ENCODE results near the gene GATAD2A. TPM values are rescaled to one million over a fixed set of nuclear protein-coding genes. Genes with fewer than 3 reads are reported as not detected.
"Not testable (repeated sequence)": the region's sequence is repeated elsewhere in the genome, so short reads cannot be mapped to it uniquely, and the experiment has no call there.

GATAD2A gene
- total RNA-seq, 1 donor from 2014 or later = 135 TPM

GRCh38 chr19:19464339-19465098 is 59.0 kb downstream of the GATAD2A start:
- intact Hi-C loops (cut with micrococcal nuclease) = no loop called here

DNA sequence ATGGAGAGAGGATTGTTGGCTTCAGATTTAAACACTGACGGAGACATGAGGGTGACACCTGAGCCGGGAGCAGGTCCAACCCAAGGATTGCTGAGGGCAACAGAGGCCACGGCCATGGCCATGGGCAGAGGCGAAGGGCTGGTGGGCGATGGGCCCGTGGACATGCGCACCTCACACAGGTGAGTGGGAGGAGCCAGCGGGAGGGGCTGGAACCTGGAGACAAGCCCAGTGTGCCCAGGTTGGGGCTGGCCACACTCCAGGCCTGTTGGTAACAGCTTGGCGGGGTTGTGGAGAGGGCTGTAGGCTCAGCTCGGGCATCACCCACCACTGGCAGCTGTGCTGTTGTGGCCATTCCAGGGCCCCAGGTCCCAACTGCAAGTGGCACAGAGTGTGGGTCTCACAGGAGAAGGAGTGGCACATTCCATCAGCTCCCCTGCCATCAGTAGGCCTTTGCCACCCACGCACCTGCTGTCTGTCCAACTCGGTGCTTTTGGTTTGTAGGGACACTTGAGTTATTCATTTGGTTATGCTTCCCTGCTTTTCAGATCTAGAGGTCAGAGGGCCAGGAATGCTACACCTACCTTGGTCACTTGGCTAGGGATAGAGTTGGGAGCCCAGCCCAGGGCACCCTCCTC is 60.1 kb downstream of the GATAD2A start:
- intact Hi-C loops (cut with micrococcal nuclease) = no loop called here

DNA sequence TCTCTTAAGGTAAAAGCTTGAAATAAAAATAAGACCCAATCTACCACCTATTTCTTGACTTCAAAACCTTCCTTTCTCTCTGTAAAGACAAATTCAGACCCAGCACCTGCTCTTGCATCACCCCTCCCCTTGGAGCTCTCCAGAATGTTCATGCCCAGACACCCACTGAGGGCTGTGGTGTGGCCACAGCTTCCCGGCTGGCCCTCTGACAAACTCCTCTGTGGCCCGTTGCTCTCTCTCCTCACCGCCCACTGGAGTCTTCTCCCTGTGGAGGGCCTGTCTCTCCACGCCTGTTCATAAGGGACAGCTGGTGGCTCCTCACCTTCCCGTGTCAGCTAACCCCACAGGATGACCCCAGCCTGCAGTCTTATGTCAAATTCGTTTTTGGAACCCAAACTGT is 60.7 kb downstream of the GATAD2A start:
- intact Hi-C loops (cut with micrococcal nuclease) = no loop called here

GRCh38 chr19:19468424-19469050 is 63.1 kb downstream of the GATAD2A start:
- intact Hi-C loops (cut with micrococcal nuclease) = loop anchor here (1.0 kb wide), 1 partner anchor 9 kb away; no protein-coding TSS in a partner anchor

DNA sequence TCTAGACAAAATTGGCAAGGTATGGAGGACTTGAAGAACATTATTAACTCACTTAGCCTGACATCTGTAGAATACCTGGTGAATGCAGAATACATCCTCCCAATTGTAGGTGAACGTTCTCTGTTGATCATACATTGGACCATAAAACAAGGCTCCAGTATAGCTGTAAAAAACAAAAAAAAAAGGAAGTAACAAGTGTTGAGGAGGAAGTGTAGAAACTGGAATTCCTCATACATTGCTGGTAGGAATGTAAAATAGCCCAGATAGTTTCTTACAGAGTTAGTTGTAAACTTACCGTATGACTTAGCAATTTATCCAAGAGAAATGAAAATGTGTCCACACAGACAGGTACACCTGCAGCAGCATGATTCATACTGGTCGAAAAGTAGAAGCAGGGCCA is 65.1 kb downstream of the GATAD2A start:
- intact Hi-C loops (cut with micrococcal nuclease) = no loop called here

GRCh38 chr19:19471682-19472081 is 66.2 kb downstream of the GATAD2A start:
- intact Hi-C loops (cut with micrococcal nuclease) = no loop called here

- intact Hi-C loops (cut with micrococcal nuclease) = not testable (repeated sequence)
These were observed 66.6 kb downstream of the GATAD2A start for GRCh38 chr19:19472106-19472505.

DNA sequence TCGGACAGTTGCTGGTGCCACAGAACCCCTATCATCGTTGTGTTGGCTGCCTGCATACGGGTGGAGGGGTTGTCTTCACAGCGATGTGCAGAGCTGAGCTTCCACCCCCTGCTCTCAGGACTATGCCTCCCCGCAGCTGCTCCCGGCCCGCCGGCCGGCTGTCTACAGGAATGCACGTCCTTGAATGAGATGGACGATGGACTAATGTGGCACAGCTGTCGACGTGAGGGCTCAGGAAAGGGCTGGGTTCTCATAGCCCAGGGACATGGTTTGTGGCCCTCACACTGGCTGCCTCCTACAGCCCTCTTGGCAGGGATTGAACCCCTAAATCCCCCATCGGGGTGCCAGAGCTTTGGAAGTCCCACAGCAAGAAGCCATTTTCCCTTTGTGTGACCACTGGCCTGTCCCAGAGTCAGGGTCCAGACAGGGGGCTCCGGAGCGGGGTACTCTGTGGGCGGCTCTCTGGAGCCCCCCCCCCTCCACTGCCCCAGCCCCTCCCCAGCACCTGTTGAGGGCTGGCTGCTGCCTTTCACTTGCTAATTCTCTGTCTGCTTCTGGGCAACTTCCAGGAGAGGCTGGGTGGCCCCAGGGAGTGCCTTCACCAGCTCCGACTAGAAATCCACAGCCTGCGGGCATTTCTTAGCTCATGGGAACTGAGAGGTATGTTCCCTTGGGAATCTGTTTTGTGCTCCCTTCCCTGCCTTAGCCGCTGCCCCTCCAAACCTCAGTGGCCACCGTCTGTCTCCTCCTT is 69.7 kb downstream of the GATAD2A start:
- intact Hi-C loops (cut with micrococcal nuclease) = no loop called here

DNA sequence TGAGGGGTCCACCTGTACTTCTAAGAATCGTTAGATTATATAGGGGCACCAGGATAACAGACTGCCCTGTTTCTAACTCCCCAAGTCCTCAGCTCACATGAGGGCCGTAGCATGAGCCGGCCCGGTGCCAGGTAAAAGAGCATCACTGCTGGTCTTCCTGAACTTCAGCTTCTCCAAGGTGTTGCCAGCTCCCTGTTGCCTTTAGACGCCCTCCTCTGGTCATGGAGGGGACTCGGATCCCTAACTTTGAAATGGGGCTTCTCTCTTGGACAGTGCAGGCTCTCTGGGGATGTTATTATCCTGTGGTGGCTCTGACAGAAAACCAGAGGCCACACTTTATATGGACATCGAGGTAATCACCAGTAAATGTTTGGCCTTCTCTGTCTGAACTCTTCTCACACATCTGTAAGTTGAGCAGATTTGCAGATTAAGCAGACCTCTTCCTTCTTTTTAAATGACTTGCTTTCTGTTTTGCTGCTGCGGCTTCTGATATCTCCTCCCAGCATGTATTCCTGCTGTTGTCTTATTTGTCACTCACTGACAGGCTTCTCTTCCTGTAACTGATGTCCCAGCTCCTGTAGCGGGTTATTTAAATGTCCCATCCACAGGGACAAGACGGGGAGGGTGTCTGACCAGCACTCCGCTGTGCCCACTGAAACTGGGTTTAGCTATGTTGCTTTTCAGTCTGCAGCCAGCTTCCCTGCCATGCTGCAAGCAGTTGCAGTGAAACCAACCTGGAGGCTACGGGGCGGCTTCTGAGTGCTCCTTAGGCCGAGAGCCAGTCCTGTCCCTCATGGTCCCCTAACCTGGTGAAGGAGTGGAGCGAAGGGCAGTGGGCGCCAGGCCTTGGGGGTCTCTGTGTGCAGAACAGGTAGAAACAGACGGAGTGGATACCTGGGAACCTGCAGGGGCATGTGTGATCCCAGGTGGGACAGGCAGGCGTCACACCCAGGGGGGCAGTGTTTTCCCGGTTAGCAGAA is 70.7 kb downstream of the GATAD2A start:
- intact Hi-C loops (cut with micrococcal nuclease) = no loop called here

DNA sequence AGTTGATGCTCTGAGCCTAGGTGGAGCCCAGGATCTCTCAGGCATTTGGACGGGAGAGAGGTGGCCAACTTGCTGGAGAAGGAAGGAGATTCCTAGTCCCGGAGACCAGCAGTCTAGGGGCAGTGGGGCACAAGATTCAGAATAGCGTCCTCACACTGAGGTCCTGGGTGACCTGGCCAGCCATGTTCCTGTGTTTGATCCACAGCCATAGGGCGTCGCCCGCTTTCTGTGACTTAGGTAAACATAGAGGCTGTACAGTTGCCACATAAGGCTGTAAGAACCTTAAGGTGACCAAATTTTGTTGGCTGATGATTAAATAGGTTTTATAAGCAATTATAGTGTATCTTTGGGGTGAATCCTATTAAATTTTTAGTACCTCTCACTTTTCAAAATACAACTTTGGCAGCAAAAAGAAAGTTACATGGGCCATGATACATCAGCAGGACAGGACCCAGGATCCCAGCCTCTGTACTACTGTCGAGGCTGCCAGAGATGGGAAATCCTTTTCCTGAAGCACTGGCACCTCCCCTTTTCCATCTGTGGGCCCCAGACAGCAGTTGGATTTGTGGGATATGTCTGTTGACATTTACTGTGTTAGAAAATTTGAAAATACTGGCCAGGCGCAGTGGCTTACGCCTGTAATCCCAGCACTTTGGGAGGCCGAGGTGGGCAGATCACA is 72.4 kb downstream of the GATAD2A start:
- intact Hi-C loops (cut with micrococcal nuclease) = no loop called here

DNA sequence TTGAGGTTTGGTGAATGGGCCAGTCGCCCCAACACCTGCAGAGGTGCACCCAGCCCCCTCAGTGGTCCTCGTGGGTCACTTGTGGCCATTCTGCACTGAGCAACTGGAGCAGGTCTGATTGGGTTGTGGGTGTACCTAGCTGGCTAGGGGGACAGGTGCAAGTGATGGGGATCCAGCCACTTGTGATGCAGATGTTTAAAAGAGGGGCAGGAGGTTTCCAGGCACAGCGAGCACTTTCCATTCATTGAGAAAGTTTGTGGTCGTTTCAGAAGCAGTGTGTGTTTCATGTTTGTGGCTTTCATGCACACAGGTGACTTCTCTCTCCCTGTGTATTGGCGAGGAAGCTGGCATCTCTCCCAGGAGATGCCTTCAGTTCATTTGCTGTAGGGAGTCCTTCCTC is 75.2 kb downstream of the GATAD2A start:
- intact Hi-C loops (cut with micrococcal nuclease) = loop anchor here (10.0 kb wide), 1 partner anchor 446 kb away; the partner anchor contains the start of genes ARMC6 and SUGP2

DNA sequence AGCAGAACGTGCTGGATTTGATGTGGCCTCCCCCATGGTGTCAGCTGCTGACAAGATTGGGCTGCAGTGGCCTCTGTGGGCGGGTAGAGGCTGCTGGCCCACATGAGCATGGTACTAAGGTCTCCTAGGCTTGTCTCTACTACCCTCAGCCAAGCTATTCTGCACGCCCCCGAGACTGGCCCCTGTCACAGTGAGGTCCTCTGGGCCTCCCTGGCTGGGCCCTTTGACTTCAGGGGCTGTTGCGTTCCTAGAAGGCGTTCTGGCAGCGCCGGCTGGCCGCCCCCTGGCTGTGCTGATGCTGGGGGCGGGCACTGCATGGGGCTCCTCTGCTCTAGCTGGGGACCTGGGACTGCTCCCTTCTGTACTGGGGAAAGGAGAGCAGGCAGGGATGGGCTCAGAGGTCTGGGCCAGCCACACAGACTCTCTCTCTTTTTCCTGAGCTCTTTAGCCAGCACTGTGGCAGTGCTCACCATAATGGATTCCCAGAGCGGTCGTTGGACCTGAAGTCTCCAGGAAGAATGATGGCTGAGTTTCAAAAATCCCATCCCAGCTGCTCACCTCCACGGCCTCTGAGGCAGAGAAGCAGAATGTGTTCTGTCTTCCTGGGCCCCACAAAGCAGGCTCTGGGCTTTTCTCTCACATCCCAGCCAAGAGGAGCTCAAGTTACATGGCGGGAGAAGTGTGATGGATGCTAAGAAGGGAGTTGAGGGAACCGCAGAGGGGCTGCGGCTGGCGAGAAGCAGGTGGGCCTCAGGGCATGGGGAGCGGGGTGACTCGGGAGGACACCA is 77.5 kb downstream of the GATAD2A start:
- intact Hi-C loops (cut with micrococcal nuclease) = loop anchor here (10.0 kb wide), 1 partner anchor 448 kb away; the partner anchor contains the start of genes ARMC6 and SUGP2

GRCh38 chr19:19485161-19485997 is 79.9 kb downstream of the GATAD2A start:
- intact Hi-C loops (cut with micrococcal nuclease) = loop anchor here (10.0 kb wide), 1 partner anchor 451 kb away; the partner anchor contains the start of genes ARMC6 and SUGP2

DNA sequence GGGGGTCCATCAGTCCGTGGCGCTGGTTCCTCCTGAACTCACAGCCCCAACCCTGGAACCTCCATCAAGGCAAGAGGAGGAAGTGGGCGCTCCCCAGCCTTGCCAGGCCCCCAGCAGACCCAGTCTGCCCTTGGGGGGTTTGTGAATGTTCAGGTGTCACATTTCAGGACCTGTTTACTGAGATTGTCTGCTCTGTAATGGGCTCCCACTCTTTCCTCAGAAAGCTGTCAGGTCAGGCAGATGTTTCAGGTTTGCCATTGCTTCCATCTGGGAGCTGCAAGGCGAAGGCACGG is 80.5 kb downstream of the GATAD2A start:
- intact Hi-C loops (cut with micrococcal nuclease) = loop anchor here (10.0 kb wide), 1 partner anchor 451 kb away; the partner anchor contains the start of genes ARMC6 and SUGP2

DNA sequence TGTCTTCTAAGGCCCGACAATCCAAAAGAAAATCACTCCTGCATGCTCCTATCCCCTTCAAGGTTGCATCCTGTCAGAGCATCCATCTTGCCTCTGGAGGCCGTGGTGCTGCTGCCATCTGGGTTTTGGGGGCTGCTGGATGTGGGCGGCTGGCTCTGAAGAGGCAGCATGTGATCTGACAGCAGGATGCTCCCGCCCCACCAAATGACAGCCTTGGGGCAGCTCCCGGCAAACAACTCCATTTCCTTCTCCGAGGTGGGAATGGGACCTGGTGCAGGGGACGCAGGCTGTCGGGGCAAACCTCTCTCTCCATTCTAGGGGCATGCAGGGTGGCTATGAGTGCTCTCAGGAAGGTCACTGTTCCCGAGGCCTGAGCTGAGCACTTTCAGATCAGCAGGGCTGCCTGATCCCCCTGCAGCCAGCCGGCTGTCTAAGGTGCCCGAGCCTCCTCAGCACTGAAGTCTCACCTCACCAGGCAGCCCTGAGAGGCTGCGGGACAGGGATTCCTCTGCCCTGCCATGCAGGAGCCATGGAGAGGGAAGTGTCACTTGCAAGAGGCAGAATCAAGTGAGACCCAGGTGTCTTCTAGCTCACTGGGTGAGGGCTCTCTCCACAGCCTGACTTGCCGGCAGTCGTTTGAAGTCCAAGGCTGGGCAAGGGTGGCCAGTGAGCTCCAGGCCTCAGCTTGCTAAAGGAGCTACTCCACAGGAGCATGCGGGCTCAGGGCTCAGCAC is 81.0 kb downstream of the GATAD2A start:
- intact Hi-C loops (cut with micrococcal nuclease) = loop anchor here (10.0 kb wide), 1 partner anchor 452 kb away; the partner anchor contains the start of genes ARMC6 and SUGP2

DNA sequence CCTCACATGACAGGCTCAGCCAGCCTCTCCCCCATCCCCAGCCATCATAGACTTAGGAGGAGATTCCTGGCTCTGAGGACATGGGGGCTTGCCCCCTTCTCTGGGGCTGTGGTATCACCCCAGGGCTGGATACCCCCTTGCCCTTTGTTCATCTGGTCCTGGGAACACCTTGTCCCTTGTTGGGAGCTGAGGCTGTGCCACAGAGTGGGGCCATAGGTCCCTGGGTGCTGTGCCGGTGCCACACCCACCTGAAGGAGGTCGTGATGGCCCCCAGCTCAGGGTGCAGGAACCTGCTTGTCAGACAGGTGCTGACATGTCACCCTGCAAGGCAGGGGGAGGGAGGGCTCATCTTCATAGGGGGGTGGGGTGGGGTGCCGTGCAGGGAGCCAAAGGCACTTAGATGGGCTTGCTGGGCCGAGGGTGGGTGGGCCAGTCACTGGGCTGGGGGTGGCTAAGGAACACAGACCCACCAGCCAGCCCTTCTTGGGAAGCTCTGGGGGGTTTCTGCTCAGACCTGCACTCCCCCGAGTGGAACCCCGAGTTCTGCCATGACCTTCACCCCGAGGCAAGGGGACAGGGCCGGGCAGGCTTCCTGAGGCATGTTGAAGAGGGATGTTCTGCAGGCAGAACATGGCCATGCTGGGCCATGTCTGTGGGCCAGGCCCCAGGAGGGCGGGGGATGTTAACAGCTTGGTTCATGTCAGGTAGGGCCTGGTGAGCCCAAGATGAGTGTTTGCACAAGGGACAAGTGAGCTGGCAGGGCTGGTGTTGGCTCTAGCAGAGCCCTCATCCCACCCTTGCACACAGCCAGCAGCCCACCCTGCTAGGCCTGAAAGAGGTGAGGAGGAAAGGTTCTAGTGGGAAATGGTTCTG is 81.8 kb downstream of the GATAD2A start:
- intact Hi-C loops (cut with micrococcal nuclease) = loop anchor here (10.0 kb wide), 1 partner anchor 453 kb away; the partner anchor contains the start of genes ARMC6 and SUGP2
